ENCODE results near the gene MCC.

GRCh38 chr5:113489299-113489698, 1.0 kb upstream of the MCC start:
- TF ChIP-seq, protein P1, sequence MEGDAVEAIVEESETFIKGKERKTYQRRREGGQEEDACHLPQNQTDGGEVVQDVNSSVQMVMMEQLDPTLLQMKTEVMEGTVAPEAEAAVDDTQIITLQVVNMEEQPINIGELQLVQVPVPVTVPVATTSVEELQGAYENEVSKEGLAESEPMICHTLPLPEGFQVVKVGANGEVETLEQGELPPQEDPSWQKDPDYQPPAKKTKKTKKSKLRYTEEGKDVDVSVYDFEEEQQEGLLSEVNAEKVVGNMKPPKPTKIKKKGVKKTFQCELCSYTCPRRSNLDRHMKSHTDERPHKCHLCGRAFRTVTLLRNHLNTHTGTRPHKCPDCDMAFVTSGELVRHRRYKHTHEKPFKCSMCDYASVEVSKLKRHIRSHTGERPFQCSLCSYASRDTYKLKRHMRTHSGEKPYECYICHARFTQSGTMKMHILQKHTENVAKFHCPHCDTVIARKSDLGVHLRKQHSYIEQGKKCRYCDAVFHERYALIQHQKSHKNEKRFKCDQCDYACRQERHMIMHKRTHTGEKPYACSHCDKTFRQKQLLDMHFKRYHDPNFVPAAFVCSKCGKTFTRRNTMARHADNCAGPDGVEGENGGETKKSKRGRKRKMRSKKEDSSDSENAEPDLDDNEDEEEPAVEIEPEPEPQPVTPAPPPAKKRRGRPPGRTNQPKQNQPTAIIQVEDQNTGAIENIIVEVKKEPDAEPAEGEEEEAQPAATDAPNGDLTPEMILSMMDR (IDR thresholded peaks at IDR 0.05) = no peak
- peak in 1 of 2 donors; percentile 13 for TF ChIP-seq POLR2AphosphoS5 (IDR thresholded peaks at IDR 0.05)
- no peak for TF ChIP-seq POLR2A (IDR thresholded peaks at IDR 0.05)
- peak in 1 of 4 donors; percentile 23 for TF ChIP-seq EP300 (IDR thresholded peaks at IDR 0.05)

Measured in upper lobe of left lung (tissue), 4 donors.